Nephron progenitor cell (in vitro differentiated cells): ENCODE measurements around the gene SH2B3.
A peak's percentile ranks its signal among the peaks of the same experiment; 100 is the strongest.

ENCODE experiments used
- DNase-seq: peaks from one replicate; pipeline ENCODE4 v3.0.0; 2021
- H3K27ac Mint-ChIP-seq: 2 replicates; pipeline ENCODE4 v1.8.0; 2021; ENCODE audit warnings: mild to moderate bottlenecking, moderate library complexity, mixed read lengths
- H3K27me3 Mint-ChIP-seq: 2 replicates; pipeline ENCODE4 v1.8.0; 2021; ENCODE audit warnings: mild to moderate bottlenecking, low read depth, mixed read lengths; ENCODE audit not compliant: poor library complexity
- H3K36me3 Mint-ChIP-seq: 2 replicates; pipeline ENCODE4 v1.8.0; 2021; ENCODE audit warnings: low read depth, mixed read lengths
- H3K4me1 Mint-ChIP-seq: 2 replicates; pipeline ENCODE4 v1.8.0; 2021; ENCODE audit warnings: mixed read lengths
- H3K4me3 Mint-ChIP-seq: 2 replicates; pipeline ENCODE4 v1.8.0; 2021; ENCODE audit warnings: mild to moderate bottlenecking, moderate library complexity, mixed read lengths
- H3K9me3 Mint-ChIP-seq: 2 replicates; pipeline ENCODE4 v1.8.0; 2021; ENCODE audit warnings: mild to moderate bottlenecking, moderate library complexity, mixed read lengths
- CTCF ChIP-seq: fragments of 200-600 bp; sonication (generic); IDR thresholded peaks from 2 replicates; pipeline ENCODE4 v1.5.0; 2021; ENCODE audit warnings: antibody characterized with exemption

Gene SH2B3

GRCh38 chr12:111444925-111445725, 39.4 kb downstream of the SH2B3 start:
- Mint-ChIP-seq H3K27ac (peak overlapping the region; percentile 82), H3K36me3 (peaks cover 34% of the 10 kb centered on the region), H3K4me1 (peaks cover 49% of the 10 kb centered on the region), H3K4me3 (no peak overlapping the region), H3K27me3 (no peaks in the 10 kb centered on the region), H3K9me3 (no peaks in the 10 kb centered on the region)
- DNase-seq: no peak
- TF ChIP-seq CTCF: no peak

GRCh38 chr12:111445726-111446581, 40.2 kb downstream of the SH2B3 start:
- peaks cover 43% of the 10 kb centered on the region for H3K36me3 Mint-ChIP-seq
- H3K27ac Mint-ChIP-seq: peak overlapping the region; percentile 82
- peaks cover 51% of the 10 kb centered on the region for H3K4me1 Mint-ChIP-seq
- H3K9me3 Mint-ChIP-seq: no peaks in the 10 kb centered on the region
- no peak for TF ChIP-seq CTCF
- no peaks in the 10 kb centered on the region for H3K27me3 Mint-ChIP-seq
- no peak overlapping the region for H3K4me3 Mint-ChIP-seq
- no peak for DNase-seq

- Mint-ChIP-seq H3K9me3 (no peaks in the 10 kb centered on the region), H3K4me3 (no peak overlapping the region), H3K27ac (peak overlapping the region; percentile 82), H3K36me3 (peaks cover 50% of the 10 kb centered on the region), H3K4me1 (peaks cover 57% of the 10 kb centered on the region), H3K27me3 (no peaks in the 10 kb centered on the region)
- no peak for TF ChIP-seq CTCF
- no peak for DNase-seq
Measured at GRCh38 chr12:111446631-111447570, 41.2 kb downstream of the SH2B3 start.

- TF ChIP-seq CTCF: no peak
- H3K9me3 Mint-ChIP-seq: no peaks in the 10 kb centered on the region
- no peak for DNase-seq
- H3K27ac Mint-ChIP-seq: peak overlapping the region; percentile 96
- H3K27me3 Mint-ChIP-seq: no peaks in the 10 kb centered on the region
- peaks cover 51% of the 10 kb centered on the region for H3K36me3 Mint-ChIP-seq
- no peak overlapping the region for H3K4me3 Mint-ChIP-seq
- H3K4me1 Mint-ChIP-seq: peaks cover 57% of the 10 kb centered on the region
Measured at GRCh38 chr12:111447571-111448265, 42.0 kb downstream of the SH2B3 start.

GRCh38 chr12:111448266-111448830, 42.6 kb downstream of the SH2B3 start:
- DNase-seq: no peak
- H3K36me3 Mint-ChIP-seq: peaks cover 44% of the 10 kb centered on the region
- H3K27ac Mint-ChIP-seq: peak overlapping the region; percentile 96
- no peaks in the 10 kb centered on the region for H3K9me3 Mint-ChIP-seq
- TF ChIP-seq CTCF: no peak
- peaks cover 51% of the 10 kb centered on the region for H3K4me1 Mint-ChIP-seq
- H3K4me3 Mint-ChIP-seq: no peak overlapping the region
- no peaks in the 10 kb centered on the region for H3K27me3 Mint-ChIP-seq
